ENCODE results near the gene TCERG1L.
A peak's percentile ranks its signal among the peaks of the same experiment; 100 is the strongest.

Gene TCERG1L

DNA sequence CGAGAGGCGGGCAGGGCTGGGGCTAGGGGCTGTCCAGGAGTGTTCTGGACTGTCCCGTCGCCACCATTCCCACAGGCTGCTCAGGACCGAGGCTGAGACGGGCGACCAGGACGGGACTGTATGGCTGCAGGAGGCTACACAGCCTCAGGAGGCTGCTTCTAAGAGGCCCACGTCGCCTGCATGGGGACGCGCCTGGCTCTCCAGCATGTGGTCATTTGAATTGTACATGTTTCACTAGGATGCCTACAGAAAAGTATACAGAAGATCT is 216.3 kb downstream of the TCERG1L start:
- DNase-seq: no peak

- no peak for DNase-seq
These were observed 216.8 kb downstream of the TCERG1L start for GRCh38 chr10:131094527-131095312.

GRCh38 chr10:131093795-131094366 is 217.6 kb downstream of the TCERG1L start:
- no peak for DNase-seq

DNA sequence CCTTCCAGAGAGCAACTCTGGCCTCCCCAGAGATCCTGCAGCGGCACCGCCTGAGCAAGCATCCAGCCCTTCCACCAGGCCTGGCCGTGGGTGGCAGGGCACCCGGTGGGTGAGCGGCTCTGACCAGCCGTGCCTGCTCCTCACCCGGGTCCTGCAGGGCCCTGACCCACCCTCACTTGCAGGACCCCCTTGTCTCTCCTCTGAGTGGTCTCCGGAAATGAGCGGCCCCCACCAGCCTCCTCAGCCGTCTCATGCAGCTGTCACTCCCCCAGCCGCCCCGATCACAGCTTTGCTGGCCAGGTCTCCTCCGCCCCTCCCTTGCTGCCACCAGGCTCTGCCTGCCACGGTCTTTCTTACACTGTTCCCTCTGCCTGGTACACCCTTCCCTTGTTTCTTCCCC is 218.2 kb downstream of the TCERG1L start:
- DNase-seq: no peak

DNA sequence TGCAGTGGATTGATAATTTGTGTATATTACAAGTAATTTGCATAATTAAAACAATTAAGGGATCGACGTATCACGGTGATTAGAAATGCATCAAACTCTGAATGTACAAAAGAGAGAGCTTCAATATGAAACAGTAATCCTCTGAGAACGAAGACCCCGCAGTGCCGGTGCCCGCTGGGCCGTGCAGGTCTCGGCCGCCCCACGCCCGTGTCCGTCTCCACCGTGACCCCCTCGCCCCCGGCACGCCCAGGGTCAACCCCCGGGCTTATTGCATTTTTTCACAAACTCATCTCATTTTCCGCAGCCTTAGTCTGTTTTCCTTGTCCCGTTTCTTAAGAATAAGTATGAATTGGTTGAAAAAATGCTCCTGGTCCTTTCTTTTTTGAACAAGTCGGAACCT is 218.6 kb downstream of the TCERG1L start:
- DNase-seq: no peak

DNA sequence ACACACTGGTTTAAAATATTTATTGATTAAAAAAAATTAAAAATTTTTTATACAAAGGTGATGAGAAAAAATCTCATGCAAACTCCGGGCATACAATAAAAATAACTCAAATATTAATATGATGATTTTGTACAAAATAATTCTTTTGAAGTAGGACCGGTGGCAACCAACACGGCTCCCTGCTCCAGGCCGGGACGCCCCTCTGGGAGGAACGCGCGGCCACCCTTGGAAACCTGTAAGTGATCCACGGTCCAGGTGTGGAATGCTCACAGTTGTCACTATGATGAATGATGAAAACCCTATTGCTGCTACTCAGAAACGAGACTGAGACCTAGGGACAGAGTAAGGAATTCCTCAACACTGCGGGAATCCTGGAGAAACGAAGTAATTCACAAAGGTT is 219.1 kb downstream of the TCERG1L start:
- no peak for DNase-seq

GRCh38 chr10:131091682-131092081 is 219.8 kb downstream of the TCERG1L start:
- no peak for DNase-seq

DNA sequence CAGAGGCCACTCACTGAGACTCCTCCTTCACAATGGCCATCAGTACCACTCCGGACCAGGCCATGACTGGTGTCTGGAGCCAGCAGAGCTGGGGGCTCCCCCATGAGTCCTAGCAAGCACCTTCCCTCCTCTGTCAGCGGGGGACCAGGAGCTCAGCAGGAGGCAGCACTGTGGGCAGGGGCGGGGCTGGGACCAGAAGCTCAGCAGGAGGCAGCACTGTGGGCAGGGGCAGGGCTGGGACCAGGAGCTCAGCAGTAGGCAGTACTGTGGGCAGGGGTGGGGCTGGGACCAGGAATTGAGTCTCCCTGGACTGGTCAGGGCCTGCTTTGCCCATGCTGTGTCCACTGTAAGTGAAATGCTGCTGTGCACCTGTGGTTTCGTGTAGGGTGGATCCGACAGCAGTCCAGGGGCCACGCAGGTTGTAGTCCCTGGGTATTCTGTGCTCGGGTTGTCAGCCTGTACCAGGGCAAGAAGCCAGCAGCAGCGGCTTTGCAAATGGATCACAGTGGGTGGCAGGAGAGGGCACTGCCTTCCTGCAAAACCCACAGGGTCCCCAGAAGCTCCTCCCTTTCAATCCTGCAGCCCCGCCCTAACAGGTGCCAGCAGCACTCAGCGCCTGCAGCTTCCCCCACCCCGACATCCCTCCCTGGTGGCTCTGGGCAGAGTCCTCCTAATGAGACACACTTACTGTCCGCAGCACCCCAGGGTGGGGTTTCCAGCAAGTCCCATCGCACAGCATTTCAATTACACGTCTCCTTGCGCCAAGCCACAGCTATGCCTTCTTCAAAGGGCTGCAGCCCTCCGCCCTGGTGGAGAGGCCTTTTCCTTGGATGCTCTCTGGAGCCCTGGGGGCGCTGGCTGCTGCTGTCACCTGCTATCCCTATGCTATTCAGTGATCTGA is 220.5 kb downstream of the TCERG1L start:
- DNase-seq: no peak

DNA sequence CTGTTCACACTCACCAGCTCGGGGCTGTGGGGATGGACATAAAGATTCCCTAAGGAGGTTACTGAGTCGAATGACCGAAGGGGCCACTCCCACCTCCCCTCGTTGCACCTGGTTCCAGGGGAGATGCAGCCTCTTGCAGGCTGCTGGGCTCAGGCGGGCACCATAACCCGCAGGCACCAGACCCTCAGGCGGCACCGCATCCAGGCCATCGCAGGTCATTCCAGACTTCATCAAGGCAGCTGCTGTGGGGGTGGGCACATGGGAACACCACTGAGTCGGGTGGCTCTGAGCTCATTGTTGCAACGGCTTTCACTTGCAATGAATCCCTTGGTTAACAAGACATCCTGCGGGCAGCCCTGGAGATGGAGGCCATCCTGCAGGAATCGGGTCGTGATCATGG is 221.7 kb downstream of the TCERG1L start:
- DNase-seq: no peak

DNA sequence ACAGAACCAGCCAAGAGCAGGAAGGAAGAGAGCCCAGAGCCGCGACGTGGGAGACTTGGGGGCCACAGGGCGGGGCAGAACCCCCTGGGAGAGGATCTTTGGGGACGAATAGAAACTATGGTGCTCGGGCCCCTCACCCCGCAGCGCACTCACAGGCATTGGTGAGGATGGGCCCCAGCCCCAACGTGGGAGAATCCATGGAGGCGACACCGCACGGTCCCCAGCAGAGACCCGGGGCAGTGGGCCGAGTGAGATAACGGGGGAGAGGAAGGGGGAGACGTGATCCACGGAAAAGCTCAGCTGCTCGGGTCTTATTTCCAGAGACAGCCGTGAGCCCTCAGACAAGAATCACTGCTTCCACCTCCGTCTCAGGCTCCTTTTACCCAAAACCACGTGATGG is 222.4 kb downstream of the TCERG1L start:
- DNase-seq: no peak

DNA sequence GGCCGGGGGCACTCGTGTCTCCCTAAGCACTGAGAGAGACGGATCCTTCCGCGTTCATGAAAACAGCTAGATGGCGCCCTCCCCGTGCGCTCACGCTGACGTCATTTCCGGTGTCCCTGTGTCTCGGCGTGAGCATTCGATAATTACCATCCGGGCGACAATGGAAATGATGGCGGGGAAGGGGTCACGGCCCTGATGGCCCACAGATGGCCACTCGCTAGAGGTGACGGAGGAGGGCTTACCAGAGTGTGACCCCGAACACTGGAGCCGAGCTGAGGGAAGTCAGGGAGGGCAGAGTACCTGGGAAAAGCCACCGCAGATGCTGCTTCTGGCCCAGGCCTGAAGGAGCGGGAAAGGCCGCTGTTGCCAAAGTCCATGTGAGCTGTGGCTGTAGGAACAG is 222.9 kb downstream of the TCERG1L start:
- no peak for DNase-seq

DNA sequence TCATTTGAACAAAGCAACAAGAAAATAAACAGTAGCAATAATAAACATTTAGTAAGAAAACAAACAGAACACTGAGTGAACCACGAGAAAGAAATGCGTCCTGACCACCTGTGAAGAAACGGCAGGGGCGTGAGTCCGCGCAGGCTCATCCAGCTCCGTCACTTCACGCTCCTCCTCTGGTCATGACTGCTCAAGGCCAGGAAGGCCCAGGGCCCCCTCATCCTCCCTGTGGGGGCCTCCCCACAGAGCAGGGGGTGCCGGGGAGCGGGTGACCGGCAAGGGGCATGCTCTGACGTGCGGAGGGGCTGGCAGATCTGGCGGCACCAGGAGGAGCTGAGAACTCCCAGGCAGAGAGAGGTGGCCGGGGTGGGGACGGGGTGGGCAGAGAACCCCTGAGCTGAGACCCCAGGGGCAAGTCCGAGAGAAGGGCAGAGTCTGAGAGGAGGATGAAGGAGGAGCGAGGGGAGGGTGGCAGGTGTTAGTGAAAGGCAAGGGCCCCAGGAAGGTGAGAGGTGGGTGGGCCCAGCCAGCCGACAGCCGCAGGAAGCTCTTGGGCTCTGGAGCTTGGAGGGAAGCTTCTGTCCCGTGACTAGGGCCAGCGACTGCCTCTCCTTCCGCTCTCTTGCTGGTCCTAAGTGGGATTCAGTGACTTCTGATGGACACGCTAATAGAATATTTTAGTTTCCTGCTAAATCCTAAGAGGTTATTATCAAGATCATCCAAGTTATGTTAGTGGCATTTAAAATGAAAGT is 223.9 kb downstream of the TCERG1L start:
- DNase-seq: no peak

- DNase-seq: no peak
These were observed 225.0 kb downstream of the TCERG1L start for GRCh38 chr10:131086511-131086910.

GRCh38 chr10:131086094-131086493 is 225.4 kb downstream of the TCERG1L start:
- no peak for DNase-seq

- DNase-seq: no peak
These were observed 226.2 kb downstream of the TCERG1L start for GRCh38 chr10:131085091-131085860.

- DNase-seq: no peak
These were observed 226.8 kb downstream of the TCERG1L start for GRCh38 chr10:131084791-131085090.

GRCh38 chr10:131083915-131084790 is 227.4 kb downstream of the TCERG1L start:
- no peak for DNase-seq

DNA sequence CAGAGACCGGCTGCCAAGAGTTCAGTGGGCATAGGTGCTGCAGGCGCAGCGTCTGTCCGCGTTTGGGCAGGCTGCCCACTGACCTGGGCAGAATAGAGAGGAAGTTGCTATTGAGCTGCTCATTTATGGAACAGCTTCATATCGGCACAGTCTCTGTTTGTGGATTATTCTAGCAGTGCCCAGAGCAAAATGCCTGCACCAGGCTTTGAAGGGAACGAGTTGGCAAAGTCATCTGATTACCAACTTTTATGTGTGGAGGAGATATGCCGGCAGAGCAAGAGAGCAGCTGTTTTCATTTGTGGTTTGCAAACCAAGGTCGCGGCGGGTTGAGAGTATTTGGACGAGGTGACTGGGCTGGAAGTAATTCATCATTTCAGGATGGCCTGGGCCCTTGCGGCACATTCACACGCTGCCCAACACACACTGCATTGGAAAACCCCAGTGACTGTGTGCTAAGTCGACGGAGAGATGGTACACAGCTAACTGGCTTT is 228.5 kb downstream of the TCERG1L start:
- peak; percentile 19 for DNase-seq

- no peak for DNase-seq
These were observed 229.2 kb downstream of the TCERG1L start for GRCh38 chr10:131082201-131082850.

GRCh38 chr10:131081786-131082185 is 229.7 kb downstream of the TCERG1L start:
- no peak for DNase-seq

GRCh38 chr10:131081376-131081775 is 230.1 kb downstream of the TCERG1L start:
- peak; percentile 19 for DNase-seq

All from stimulated activated CD4-positive, alpha-beta T cell treated with anti-CD3 and anti-CD28 coated beads, Interleukin-15, amount 100 ng/mL, for 24 hours (primary cell).